SK-N-SH treated with all-trans-retinoic acid at 6 μM for 48 hours (cell line): ENCODE results near the gene GLYR1.

Source experiments
- CSDC2 ChIP-seq: fragments of 250-450 bp; sonication (Bioruptor Pico); IDR thresholded peaks from 2 replicates; pipeline ENCODE4 v1.5.0; 2020; ENCODE audit warnings: mild to moderate bottlenecking, moderate library complexity
- GLIS3 ChIP-seq: fragments of 250-450 bp; sonication (Bioruptor Pico); IDR thresholded peaks from 2 replicates; pipeline ENCODE4 v1.5.0; 2020; ENCODE audit warnings: mild to moderate bottlenecking, moderate library complexity
- PPARA ChIP-seq: fragments of 250-450 bp; sonication (Bioruptor Pico); IDR thresholded peaks from 2 replicates; pipeline ENCODE4 v1.5.0; 2020; ENCODE audit warnings: mild to moderate bottlenecking, borderline replicate concordance
- TOX ChIP-seq: fragments of 250-450 bp; sonication (Bioruptor Pico); IDR thresholded peaks from 2 replicates; pipeline ENCODE4 v1.8.0; 2021; ENCODE audit warnings: mild to moderate bottlenecking, moderate library complexity, borderline replicate concordance
- ZC3H10 ChIP-seq: fragments of 250-450 bp; sonication (Bioruptor Pico); IDR thresholded peaks from 2 replicates; pipeline ENCODE4 v1.5.1; 2021; ENCODE audit warnings: mild to moderate bottlenecking, moderate library complexity
- ZFP3 ChIP-seq: fragments of 250-450 bp; sonication (Bioruptor Pico); IDR thresholded peaks from 2 replicates; pipeline ENCODE4 v1.5.0; 2020; ENCODE audit warnings: mild to moderate bottlenecking, moderate library complexity
- ZNF8 ChIP-seq: fragments of 450-650 bp; formaldehyde crosslinking; IDR thresholded peaks from 2 replicates; pipeline ENCODE4 v1.5.0; 2020; ENCODE audit warnings: mild to moderate bottlenecking, moderate library complexity
- TF ChIP-seq, protein P1 (sequence below): fragments of 250-450 bp; sonication (Bioruptor Pico); IDR thresholded peaks from 2 replicates; pipeline ENCODE4 v1.8.0; 2020; ENCODE audit warnings: mild to moderate bottlenecking, moderate library complexity, borderline replicate concordance

DNA sequence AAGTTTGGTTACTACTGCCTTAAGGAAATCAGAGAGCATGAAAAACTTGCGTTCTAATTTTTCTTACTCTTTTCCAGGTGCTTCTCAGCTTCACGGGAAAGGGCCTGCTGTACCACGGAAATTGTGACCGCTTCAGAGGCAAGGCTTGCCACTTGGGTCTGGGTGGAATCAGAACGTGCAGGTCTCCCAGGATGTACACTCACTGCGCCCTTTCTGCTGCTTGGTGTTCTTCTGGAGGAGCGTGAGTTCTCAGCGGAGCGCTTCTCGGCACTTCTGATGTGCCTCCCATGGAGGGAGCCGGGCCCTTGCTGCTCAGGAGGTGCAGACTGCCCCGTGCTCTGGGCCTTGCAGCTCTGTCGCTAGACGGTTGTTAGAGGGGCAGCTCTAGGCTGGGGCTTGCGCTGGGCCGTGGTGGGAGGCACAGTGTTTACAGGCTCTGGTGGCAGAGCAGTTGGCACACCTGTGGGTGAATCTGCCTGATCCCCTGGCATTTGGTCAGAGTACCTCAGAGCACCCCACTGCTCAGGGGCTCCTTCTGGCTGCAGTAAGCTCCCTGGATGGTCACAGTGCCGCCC, 33.0 kb upstream of the GLYR1 start:
- TF ChIP-seq PPARA: no peak
- no peak for TF ChIP-seq ZFP3
- no peak for TF ChIP-seq ZNF8 (CRISPR knock-in tag)
- TF ChIP-seq ZC3H10 (CRISPR knock-in tag): no peak
- no peak for TF ChIP-seq TOX (CRISPR knock-in tag)
- TF ChIP-seq GLIS3: no peak
- no peak for TF ChIP-seq CSDC2
- TF ChIP-seq, protein P1, sequence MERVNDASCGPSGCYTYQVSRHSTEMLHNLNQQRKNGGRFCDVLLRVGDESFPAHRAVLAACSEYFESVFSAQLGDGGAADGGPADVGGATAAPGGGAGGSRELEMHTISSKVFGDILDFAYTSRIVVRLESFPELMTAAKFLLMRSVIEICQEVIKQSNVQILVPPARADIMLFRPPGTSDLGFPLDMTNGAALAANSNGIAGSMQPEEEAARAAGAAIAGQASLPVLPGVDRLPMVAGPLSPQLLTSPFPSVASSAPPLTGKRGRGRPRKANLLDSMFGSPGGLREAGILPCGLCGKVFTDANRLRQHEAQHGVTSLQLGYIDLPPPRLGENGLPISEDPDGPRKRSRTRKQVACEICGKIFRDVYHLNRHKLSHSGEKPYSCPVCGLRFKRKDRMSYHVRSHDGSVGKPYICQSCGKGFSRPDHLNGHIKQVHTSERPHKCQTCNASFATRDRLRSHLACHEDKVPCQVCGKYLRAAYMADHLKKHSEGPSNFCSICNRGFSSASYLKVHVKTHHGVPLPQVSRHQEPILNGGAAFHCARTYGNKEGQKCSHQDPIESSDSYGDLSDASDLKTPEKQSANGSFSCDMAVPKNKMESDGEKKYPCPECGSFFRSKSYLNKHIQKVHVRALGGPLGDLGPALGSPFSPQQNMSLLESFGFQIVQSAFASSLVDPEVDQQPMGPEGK (CRISPR knock-in tag): no peak
